Measurements from ENCODE around the gene CIRBP.

- TF ChIP-seq YY1 (IDR thresholded peaks at IDR 0.05; ENCODE audit: insufficient read depth, insufficient read length) (no peak), SUZ12 (IDR thresholded peaks at IDR 0.05; ENCODE audit: extremely low read depth, insufficient read depth, insufficient read length) (no peak), ZNF274 (IDR thresholded peaks at IDR 0.05; ENCODE audit: low read depth, low read length) (no peak)
Measured at GRCh38 chr19:1255186-1256161, 13.7 kb upstream of the CIRBP start.
